Coronary artery (tissue), 2 donors: ENCODE results near the gene SNX13.

ENCODE experiments used
- DNase-seq: peaks from one replicate; pipeline ENCODE4 v3.0.0-alpha.2; 2017; ENCODE audit warnings: low spot score
- H3K27ac ChIP-seq, 2 donors: fragments of 200-600 bp; sonication (generic); one replicate each; pipeline ENCODE4 v1.5.1; 2016 to 2019
- H3K4me3 ChIP-seq: fragments of 200-600 bp; sonication (generic); 2 replicates; pipeline ENCODE4 v1.5.1; 2016; ENCODE audit warnings: mild to moderate bottlenecking, moderate library complexity
- CTCF ChIP-seq: fragments of 200-600 bp; sonication (generic); IDR thresholded peaks from one replicate; pipeline ENCODE4 v1.5.1; 2019; ENCODE audit warnings: antibody characterized with exemption

SNX13 gene

GRCh38 chr7:17758008-17758407 lies 182.3 kb downstream of the SNX13 start:
- Histone ChIP-seq H3K27ac (no peak overlapping the region), H3K4me3 (no peak overlapping the region)
- no peak for DNase-seq
- TF ChIP-seq CTCF: no peak

- H3K27ac ChIP-seq: no peak overlapping the region
- no peak overlapping the region for H3K4me3 ChIP-seq
- DNase-seq: no peak
- TF ChIP-seq CTCF: no peak
Measured at GRCh38 chr7:17746020-17746530, 194.2 kb downstream of the SNX13 start.

GRCh38 chr7:17745610-17746009 lies 194.7 kb downstream of the SNX13 start:
- DNase-seq: no peak
- no peak for TF ChIP-seq CTCF
- Histone ChIP-seq H3K27ac (no peak overlapping the region), H3K4me3 (no peak overlapping the region)

- no peak for TF ChIP-seq CTCF
- Histone ChIP-seq H3K27ac (no peak overlapping the region), H3K4me3 (no peak overlapping the region)
- DNase-seq: no peak
Measured at GRCh38 chr7:17743316-17743715, 197.0 kb downstream of the SNX13 start.

GRCh38 chr7:17741426-17741825 lies 198.9 kb downstream of the SNX13 start:
- no peak overlapping the region for H3K27ac ChIP-seq
- H3K4me3 ChIP-seq: no peak overlapping the region
- DNase-seq: no peak
- TF ChIP-seq CTCF: no peak
